IPS-NIHi11 (cell line): ENCODE measurements around the gene SPEN.
"Not testable (repeated sequence)": the region's sequence is repeated elsewhere in the genome, so short reads cannot be mapped to it uniquely, and the experiment has no call there.

Experiments used
- DNase-seq: peaks from one replicate; pipeline ENCODE4 v3.0.0; 2012; ENCODE audit warnings: mixed read lengths, low spot score

SPEN gene

DNA sequence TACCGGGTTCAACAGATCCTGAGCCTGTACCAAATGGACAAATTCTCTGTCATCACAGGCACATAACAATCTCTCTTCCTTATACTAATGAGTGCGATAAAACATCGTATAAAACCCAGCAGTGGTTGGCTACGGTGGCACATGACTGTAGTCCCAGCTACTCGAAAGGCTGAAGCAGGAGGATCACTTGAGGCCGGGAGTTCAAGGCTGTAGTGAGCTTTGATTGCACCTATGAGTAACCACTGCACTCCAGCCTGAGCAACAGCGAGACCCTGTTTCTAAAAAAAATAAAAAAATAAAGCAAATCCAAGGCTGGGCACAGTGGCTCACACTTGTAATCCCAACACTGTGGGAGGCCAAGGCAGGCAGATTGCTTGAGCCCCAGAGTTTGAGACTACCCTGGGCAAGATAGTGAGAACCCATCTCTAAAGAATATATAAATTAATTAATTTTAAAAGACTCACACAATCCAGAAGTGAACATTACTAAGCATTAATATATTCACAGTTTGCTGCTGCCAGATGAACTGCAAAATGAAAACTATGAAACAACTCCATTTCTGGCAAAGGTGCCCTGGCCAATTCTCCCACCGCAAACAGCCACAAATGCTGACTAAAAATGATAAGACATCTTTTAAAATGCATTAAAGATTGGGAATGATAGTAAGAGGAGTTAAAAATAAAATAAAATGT is 115.3 kb downstream of the SPEN start:
- no peak for DNase-seq

DNA sequence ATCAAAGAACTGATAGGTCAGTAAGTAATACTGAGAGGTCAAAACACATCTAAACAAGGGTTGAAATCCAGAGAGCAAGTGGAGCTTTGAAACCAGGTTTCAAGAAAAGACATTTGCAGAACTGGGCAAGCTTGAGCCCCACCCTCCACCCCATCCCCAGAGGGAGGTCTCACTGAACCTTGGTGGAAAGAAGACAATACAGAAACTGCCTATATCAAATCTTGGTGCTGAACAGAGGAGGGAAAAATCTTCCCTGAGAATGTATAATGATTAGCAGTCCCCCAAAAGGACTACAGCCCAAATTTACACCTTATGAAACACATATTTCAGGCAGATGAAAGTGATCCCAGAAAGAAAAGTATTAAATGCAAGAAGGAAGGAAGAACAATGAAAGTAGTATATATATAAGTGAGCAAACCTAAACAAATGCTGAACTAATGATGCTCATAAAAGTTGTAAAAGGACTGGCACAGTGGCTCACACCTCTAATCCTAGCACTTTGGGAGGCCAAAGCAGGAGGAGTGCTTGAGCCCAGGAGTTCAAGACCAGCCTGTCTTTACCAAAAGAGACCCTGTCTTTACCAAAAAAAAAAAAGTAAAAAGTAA is 116.0 kb downstream of the SPEN start:
- DNase-seq, result no peak

DNA sequence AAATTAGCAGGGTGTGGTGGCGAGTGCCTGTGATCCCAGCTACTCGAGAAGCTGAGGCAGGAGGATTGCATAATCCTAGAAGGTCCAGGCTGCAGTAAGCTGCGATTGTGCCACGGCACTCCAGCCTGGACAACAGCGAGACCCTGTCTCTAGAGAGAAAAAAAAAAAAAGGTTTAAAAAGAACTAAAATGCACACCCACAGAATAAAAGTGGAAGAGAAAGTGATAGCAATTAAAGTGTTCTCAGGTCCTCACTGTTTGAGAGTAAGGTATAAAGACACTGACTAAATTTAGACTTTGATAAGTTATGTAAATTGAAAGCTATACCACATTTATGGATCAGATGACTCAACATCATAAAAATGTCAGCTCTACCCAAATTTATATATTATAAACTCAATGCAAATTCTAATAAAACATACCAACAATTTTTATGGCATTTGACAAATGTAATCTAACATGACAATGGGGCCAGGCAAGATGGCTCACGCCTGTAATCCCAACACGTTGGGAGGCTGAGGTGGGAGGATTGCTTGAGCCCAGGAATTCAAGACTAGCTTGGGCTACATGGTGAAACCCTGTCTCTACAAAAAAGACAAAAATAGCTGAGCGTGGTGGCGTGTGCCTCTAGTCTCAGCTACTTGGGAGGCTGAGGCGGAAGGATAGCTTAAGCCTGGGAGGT is 116.6 kb downstream of the SPEN start:
- no peak for DNase-seq

DNA sequence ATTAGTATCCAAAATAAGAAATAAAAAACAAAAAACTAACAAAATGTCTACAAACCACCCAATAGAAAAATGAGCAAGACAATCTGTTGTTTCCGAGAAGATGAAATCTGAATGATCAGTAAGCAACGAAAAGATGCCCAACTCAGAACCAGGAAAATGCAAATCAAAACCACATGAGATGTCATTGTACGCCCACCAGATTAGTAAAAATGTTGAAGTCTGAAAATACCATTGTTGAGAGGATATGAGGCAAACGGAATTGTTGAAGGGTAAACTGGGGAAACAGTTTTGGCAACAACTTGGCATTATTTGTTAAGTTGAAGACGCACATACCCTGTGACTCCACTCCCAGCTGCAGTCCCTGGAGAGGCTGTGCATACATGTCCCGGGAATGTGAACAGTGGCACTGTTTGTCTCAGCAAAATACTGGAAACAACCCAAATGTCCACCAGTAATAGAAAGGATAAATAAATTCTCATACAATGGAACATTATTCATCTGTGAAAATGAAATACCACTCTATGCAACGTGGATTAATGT is 117.8 kb downstream of the SPEN start:
- no peak for DNase-seq

DNA sequence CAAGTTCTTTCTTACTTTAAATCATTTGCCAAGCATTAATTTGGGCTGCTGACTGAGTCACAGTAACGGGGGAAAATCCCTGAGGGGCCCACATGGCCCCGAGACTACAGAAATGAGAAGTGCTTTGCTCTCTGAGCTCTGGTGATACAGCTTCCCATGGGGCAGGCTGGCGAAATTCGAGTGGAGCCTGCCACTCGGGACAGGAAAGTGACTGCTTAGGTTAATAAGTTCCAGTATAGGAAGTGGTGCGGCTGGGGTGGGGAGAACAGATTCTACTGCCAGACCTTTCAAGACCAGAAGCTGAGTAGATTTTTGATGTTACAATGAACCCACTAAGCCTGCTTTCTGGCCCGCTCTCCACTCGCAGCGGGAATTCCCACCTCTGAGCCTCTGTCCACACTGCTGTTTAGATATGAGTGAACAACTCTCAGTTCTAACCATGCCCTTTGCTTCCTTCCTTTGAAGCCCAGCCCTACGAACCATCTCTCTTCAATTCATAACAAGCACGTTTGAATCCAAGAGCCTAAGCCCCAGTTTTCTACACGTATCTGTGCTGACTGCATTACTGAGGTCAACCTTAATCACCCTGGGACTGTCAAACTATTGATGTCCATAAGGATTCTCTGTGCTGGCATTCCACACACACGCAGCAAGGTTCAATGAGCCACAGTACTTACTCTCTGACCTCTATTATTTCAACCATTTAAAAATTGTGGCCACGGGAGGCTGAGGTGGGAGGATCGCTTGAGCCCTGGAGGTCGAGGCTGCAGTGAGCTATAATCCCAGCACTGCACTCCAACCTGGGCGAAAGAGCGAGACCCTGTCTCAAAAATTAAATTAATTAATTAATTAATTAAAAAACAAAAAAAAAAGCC is 118.8 kb downstream of the SPEN start:
- DNase-seq, result no peak

DNA sequence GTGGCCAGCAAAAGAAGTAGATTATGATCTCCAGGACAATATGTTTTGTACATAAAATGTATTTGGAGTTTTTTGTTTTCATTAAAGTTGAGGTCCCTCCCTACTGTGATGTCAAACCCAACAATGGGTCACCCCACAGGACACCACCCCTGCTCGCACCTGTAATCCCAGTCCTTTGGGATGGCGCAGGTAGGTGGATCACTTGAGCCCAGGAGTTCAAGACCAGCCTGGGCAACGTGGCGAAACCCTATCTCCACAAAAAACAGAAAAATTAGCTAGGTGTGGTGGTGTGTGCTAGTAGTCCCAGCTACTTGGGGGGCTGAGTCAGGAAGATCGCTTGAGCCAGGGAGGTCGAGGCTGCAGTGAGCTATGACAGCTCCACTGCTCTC is 119.4 kb downstream of the SPEN start:
- DNase-seq, result no peak

DNA sequence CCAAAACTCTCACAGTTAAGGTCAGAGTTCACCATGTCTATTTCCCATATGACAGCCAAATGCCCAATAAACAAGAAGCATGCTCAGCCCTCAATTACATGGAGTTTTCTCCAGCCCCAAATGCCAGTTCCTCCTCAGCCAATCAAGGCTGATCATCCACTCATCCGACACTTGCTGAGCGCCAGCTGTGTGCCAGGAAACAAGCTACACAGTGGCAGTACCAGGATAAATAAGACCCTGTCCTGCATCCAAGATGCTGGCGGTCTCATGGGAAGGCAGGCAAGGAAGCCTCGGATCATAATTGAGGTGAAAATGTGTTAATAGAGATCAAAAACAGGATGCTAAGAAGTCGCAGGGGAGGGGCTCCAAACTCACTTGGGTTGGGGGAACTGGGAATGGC is 120.7 kb downstream of the SPEN start:
- DNase-seq, result no peak

DNA sequence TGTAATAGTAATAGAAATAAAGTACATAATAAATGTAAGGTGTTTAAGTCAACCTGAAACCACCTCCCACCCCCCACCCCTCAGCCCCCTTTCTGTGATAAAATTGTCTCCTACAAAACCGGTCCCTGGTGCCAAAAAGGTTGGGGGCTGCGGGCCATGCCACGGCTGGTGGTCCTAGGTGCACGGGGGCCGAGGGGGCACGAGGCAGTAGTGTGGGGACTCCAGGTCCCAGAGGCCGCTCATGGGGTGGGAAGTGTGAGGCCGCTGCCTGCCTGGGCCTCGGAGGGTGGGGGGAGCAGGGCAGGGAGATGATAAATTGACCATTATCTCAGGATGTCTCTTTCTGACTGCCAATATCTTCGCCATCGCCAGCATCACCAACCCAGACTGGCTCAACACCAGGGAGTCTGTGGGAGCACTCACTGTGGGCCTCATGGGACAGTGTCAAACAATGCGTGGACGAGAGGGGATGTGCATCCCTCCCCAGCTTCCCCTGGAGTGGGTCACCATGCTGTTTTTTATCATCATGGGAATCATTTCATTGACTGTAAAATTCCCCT is 121.9 kb downstream of the SPEN start:
- DNase-seq, result no peak

DNA sequence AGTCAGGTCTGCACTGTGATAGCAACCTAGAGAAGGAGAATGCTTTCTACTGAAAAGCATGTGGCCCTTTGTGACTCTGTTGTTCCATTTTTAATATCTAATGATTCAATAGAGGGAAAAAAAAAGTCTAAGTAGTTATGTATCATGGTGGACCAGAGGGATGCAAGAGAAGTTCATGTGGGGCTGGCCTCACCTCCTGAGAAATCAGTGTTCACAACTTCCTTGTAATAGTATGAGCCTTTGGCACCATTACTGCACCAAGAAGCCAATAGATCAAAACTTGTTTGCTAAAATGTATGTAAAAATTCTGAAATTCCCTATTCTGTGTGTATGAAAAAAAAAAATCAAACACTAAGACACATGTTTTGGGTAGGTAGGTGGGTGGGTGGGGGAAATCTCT is 123.4 kb downstream of the SPEN start:
- DNase-seq, result no peak

DNA sequence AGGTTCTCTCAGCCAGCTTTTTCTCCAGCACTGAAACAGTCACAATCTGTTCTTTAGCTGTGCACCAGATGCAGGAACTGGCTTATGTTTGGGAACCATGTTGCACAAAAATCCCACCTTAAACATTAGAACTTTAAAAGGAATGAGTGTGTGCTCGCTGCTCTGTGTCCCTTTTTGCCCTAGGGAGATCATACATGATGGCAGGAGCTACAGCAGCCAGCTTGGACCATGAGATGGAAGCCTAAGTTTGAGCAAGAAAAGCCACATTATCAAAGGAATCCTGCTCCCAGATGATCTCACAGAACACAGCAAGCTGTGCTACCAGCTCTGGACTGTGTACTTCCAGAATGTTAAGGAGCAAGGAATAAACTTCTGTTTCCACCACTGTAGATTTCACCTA is 124.9 kb downstream of the SPEN start:
- no peak for DNase-seq

DNA sequence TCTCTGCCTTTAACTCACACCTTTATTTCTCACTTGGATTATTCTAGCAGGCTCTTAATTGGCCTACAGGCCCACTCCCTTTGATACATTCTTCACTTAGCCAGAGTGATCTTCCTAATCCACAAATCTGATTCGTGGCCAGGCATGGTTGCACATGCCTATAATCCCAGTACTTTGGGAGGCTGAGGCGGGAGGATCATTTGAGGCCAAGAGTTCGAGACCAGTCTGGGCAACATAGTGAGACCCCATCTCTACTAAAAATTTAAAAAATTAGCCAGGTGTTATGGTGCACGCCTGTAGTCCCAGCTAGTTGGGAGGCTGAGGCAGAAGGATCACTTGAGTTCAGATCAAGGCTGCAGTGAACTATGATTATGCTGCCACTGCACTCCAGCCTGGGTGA is 126.3 kb downstream of the SPEN start:
- DNase-seq, result no peak

DNA sequence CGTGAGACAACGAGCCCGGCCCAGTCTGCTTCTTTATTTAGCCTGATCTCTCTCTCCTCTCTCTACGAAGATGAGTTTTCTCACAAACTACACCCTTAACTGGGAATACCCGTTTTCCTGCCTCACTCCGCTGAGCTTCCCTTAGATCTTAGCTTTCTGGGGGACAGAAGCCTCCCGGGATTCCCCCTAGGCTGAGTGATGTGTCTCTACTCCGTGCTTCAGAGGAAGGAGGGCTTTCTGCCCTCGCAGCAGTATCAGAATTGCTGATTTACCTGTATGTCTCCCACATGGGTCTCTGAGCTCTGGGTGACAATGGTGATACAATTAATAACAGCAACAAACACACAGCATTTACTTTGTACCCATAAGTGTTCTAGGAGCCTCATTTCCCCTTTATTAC is 127.3 kb downstream of the SPEN start:
- DNase-seq, result no peak

DNA sequence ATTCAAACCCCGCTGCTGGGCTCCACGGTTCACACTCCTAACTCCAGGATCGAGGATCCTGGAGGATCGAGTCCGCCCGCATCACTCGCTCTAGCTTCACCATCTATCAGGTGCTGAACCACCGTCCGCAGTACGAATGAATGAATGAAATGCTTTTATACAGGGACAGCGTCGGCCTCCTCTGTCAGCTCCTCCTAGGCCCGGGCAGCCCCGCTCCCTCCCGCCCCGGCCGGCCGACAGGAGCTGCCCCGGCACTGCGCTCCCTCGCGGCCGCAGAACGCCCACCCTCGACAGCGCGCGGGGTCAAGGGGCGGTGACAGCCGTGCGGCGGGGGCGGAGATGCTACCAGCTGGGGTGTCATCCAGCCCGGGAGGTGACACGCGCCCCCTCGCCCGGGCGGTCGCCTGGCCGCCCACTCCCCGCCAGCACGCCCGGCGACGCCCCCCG is 127.9 kb downstream of the SPEN start:
- peak; percentile 89 for DNase-seq

DNA sequence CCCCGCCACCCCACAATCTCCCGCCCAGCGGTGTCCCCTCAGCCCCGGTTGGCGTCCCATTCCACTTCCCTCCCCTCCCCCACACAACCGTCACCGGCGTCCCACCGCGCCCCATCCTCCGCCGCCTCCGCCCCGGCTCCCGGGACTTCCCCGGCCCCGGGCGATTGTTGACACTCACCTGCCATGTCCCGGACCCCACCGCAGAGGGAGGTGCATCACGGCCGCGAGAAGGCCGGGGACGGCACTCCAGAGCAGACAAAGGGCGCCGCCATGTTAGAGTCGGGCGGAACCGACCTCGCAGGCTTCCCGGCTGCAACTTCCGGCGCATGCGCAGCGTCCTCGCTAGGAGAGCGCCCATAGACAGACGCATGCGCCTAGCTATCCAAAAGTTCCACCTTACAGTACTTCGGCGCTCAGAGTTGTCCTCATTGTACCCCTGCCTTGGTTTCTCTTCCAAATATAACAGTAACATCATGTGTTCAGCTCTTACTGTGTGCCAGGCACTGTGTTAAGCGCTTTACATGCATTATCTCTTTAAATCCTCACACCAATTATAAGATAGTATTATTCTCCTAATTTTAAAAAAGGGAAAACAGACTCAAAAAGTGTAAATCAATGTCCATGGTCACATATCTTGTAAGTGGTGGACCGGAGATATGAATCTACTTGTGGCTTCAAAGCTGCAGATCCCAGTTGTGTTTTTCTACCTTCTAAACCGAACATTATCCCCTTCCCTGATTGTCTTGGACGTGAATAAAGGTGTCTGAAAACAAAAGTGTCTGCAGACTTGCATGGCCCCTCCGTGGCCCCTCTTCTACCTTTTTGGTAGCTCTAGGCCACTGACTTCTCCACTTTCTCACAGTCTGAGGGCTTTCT is 128.5 kb downstream of the SPEN start, which contains the start of gene ZBTB17:
TSS of gene ZBTB17 (minus strand) at position 297 of the 876 bp plus-strand sequence. CDS start 27,606 bp downstream, outside the sequence.
- peak; percentile 96 for DNase-seq

DNA sequence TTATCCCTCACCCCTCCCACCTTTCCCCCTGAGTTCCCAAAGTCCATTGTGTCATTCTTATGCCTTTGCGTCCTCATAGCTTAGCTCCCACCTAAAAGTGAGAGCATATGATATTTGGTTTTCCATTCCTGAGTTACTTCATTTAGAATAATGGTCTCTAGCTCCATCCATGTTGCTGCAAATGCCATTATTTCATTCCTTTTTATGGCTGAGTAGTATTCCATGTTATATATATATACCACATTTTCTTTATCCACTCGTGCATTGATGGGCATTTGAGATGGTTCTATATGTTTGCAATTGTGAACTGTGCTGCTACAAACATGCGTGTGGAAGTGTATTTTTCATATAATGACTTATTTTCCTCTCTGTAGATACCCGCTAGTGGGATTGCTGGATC is 130.4 kb downstream of the SPEN start:
- not testable (repeated sequence) for DNase-seq

DNA sequence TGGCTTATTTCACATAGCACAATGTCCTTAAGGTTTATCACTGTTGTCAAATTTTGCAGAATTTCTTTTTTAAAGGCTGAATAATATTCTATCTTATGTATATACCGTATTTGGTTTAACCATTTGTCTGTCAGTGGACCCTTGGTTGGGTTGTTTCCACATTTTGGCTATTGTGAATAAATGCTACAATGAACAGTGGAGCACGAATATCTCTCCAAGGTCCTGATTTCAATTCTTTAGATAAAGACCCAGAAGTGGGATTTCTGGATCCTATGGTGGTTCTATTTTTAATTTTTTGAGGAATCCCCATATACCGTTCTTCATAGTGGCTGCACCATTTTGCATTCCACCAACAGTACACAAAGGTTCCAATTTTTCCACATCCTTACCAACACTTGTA is 134.2 kb downstream of the SPEN start:
- DNase-seq, result no peak

DNA sequence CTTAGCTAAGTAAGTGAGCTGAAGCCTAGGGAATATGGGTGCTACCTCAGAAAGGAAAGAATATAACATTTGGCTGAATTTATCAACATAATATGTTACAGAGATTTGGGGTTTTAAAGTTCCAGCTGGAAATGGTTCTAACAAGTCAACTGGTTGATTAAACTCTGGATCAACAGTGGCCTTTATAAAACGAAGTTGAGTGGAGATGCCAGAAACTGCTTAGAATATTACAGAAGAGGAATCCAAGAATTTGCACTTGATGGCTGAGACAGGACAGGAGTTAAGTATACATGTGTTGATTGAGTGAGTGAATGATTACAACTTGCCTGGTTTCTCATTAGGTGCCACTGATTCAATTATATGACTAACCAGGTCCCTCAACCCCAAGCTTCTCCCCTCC is 135.8 kb downstream of the SPEN start:
- no peak for DNase-seq

DNA sequence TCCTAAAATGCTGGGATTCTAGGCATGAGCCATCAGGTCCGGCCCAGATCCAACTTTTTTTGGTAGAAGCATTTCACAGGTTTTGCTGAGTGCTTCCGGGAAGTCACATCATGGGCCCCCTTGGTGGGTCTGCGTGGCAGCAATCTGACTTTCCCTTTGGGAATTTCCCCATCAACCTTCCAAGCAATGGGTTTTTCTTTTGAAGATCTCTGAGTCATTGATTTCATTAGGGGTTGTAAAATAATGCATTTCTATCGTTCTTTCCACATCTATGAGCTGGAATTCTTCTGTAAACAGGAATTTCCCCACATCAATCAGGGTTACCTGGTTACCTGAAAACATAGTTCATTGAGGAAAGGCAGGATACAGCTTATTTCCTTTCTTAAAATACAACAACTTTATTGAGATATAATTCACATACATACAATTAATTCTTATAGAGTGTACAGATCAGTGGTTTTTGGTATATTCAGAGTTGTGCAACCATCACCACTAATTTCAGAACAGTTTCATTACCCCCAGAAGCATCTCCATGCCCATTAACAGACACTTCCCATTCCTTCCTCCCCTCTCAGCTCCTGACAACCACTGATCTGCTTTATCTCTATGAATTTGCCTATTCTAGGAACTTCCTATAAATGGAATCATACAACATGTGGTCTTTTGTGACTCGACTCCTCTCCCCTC is 138.2 kb downstream of the SPEN start:
- no peak for DNase-seq

DNA sequence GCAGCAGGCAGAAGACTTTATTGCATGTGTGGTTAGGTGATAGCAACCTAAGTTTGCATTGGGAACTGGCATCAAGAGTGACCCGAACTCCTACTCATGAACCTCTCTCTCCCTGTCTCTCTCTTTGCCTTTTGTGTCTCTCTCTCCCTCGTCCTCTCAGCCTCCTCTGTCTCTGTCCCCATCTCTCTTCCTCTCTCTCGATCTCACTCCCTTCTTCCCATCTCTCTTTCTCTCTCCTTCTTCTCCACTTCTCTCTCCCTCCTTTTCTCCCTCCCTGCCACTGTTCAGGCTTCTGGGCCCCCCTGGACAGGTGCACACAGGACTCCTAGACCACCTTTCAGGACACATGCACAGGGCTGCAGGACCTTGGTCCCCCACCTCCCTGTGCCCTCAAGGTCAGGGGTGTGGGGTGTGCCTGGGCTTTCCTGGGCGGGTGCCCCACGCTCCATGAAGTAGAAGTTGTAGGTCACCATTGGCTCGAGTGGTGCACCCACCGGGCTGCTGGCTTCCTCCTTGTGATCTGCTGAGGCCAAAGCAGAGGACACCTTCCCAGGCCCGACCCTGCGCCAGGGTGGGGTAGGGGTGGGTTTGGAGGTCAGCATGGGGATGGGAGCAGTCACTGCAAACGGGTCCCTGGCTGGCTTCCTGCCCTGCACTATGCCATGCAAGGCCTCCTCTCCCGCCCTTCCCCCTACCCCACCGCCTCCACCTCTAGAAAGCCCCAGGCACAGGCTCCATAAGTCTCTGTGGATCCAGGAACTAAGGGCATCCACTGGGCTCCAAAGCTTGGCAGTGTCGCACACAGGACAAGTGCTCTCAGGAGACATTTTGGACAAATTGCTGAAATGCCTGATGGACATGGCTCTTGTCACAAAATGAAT is 141.6 kb downstream of the SPEN start:
- DNase-seq, result no peak
